GM18498 (cell line): ENCODE measurements around the gene MVB12B.
"Not testable (repeated sequence)": the region's sequence is repeated elsewhere in the genome, so short reads cannot be mapped to it uniquely, and the experiment has no call there.

Experiments used
- ATAC-seq: cut with Tn5 transposase; IDR thresholded peaks from one replicate; pipeline ENCODE4 v1.9.1; 2021; ENCODE audit warnings: mild to moderate bottlenecking, moderate library complexity; ENCODE audit not compliant: unreplicated experiment

The MVB12B gene

DNA sequence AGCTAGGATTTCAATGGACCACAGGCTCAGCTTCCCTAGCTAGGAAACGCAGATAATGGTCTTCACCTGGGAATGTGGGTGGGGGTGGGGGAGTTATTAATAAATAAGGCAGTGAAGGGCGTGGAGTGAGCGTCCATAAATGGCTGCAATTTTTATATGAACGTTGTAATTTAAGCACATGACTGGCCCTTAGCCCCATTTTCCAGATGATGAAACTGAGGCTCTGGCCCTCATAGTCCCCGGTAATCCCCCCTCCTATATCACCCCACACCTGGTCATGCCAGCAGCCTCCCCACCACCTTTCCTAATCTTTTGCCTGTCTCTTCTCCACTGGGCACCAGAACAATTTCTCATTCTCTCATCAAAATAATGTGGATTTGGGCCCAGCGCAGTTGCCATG lies 225.2 kb downstream of the MVB12B start:
- no peak for ATAC-seq

DNA sequence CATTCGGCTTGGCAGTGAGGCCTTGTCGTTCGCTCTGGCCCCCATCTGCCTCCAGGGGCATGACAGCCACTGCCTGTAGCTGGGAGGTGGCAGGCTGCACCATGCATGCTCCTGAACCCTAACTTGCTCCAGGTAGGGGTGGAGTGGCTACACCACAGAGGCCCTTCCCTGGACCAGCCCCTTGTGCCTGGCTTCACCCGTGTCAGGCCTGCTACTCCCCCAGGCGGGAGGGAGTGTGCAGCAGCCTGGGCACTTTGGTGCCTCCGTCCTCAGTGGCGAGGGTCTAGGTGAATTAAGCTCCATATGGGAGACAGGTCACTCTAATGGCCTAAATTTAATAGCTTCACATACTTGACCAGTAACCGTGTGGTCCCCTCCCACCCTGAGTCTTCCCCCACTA lies 227.7 kb downstream of the MVB12B start:
- no peak for ATAC-seq

DNA sequence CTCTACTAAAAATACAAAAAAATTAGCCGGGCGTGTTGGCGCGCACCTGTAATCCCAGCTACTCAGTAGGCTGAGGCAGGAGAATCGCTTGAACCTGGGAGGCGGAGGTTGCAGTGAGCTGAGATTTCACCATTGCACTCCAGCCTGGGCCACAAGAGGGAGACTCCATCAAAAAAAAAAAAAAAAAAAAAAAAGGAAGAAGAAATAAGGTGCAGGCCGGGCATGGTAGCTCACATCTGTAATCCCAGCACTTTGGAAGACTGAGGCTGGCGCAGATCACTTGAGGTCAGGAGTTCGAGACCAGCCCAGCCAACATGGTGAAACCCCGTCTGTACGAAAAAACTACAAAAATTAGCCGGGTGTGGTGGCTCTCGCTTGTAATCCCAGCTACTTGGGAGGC lies 228.8 kb downstream of the MVB12B start:
- not testable (repeated sequence) for ATAC-seq
